ENCODE data around the gene NUDT8.

GRCh38 chr11:67670316-67671210 is 40.8 kb upstream of the NUDT8 start:
- no peak for TF ChIP-seq POLR2A (IDR thresholded peaks at IDR 0.05)
- TF ChIP-seq CTCF (IDR thresholded peaks at IDR 0.05), result no peak
